G401.6 (cell line): ENCODE data around the gene PRR30.
A peak's percentile ranks its signal among the peaks of the same experiment; 100 is the strongest.

Source experiments
- FAIRE-seq: peaks from 2 replicates; lab custom pipeline; 2012; peaks lifted over from hg19 to GRCh38; lab: Jason Lieb, UNC

The PRR30 gene

GRCh38 chr2:27154488-27154887, 15.3 kb upstream of the PRR30 start:
- no peak for FAIRE-seq

GRCh38 chr2:27152796-27153464, 13.7 kb upstream of the PRR30 start:
- no peak for FAIRE-seq

GRCh38 chr2:27152102-27152795, 13.0 kb upstream of the PRR30 start:
- FAIRE-seq, result no peak

- FAIRE-seq, result no peak
Observed at GRCh38 chr2:27150639-27151230, 11.5 kb upstream of the PRR30 start.

- no peak for FAIRE-seq
Observed at GRCh38 chr2:27149570-27150405, 10.6 kb upstream of the PRR30 start.

GRCh38 chr2:27148801-27149439, 9.7 kb upstream of the PRR30 start, which contains the start of gene TCF23:
TCF23 (plus strand) TSS chr2:27149004; CDS start chr2:27149134, 130 bp downstream.
- FAIRE-seq, result no peak

- no peak for FAIRE-seq
Observed at GRCh38 chr2:27147935-27148334, 8.7 kb upstream of the PRR30 start.

- FAIRE-seq, result no peak
Observed at GRCh38 chr2:27145682-27146081, 6.5 kb upstream of the PRR30 start.

- no peak for FAIRE-seq
Observed at GRCh38 chr2:27143285-27143684, 4.1 kb upstream of the PRR30 start.

- FAIRE-seq, result no peak
Observed at GRCh38 chr2:27138111-27138510, 1.1 kb downstream of the PRR30 start.

GRCh38 chr2:27137322-27137935, 1.8 kb downstream of the PRR30 start:
- FAIRE-seq, result no peak

GRCh38 chr2:27136751-27137150, 2.5 kb downstream of the PRR30 start:
- no peak for FAIRE-seq

- FAIRE-seq, result no peak
Observed at GRCh38 chr2:27135478-27135955, 3.7 kb downstream of the PRR30 start.

- peak; percentile 63 for FAIRE-seq
Observed at GRCh38 chr2:27134781-27135477, 4.3 kb downstream of the PRR30 start.

GRCh38 chr2:27133905-27134780, 5.1 kb downstream of the PRR30 start, which contains the start of gene PREB:
PREB (minus strand) TSS chr2:27134636; CDS start chr2:27134421, 215 bp downstream.
- no peak for FAIRE-seq

GRCh38 chr2:27133195-27133875, 5.9 kb downstream of the PRR30 start:
- no peak for FAIRE-seq

GRCh38 chr2:27131429-27131828, 7.8 kb downstream of the PRR30 start:
- no peak for FAIRE-seq

GRCh38 chr2:27130396-27130795, 8.8 kb downstream of the PRR30 start:
- FAIRE-seq, result no peak
